ENCODE results near the gene CXCL10.

- TF ChIP-seq EZH2 (IDR thresholded peaks at IDR 0.05; ENCODE audit: low read length, missing control alignments) (no peak), CTCF (conservative IDR thresholded peaks at IDR 0.05 in 1 of 2, IDR thresholded peaks at IDR 0.05 in 1 of 2; ENCODE audit: low read depth in 1 of 2, low read length in 2 of 2) (no peak)
Measured at GRCh38 chr4:76016393-76016792, 6.9 kb downstream of the CXCL10 start.

Data from fibroblast of lung (primary cell).